Activated CD4-positive, alpha-beta memory T cell treated with anti-CD3 and anti-CD28 coated beads for 36 hours (primary cell): ENCODE data around the gene GRB7. TPM values are rescaled to one million over a fixed set of nuclear protein-coding genes. Genes with fewer than 3 reads are reported as not detected.

Experiments
- CTCF ChIA-PET: fragments of 350-600 bp; sonication (Branson Sonifier 250); formaldehyde crosslinking; loops from one replicate; lab custom pipeline; 2021; ENCODE audit warnings: antibody characterized with exemption, inconsistent platforms; lab: Charles Lee
- POLR2A ChIA-PET: fragments of 350-600 bp; sonication (Branson Sonifier 250); formaldehyde crosslinking; loops from one replicate; lab custom pipeline; 2021; ENCODE audit warnings: antibody characterized with exemption; lab: Charles Lee
- DNase-seq: peaks from one replicate; pipeline ENCODE4 v3.0.0-alpha.2; 2020
- H3K27ac Mint-ChIP-seq: one replicate; pipeline ENCODE4 v1.8.0; 2021; ENCODE audit warnings: mixed read lengths
- H3K27me3 Mint-ChIP-seq: one replicate; pipeline ENCODE4 v1.8.0; 2021; ENCODE audit warnings: mixed read lengths
- H3K36me3 Mint-ChIP-seq: one replicate; pipeline ENCODE4 v1.8.0; 2021; ENCODE audit warnings: mixed read lengths
- H3K4me1 Mint-ChIP-seq: one replicate; pipeline ENCODE4 v1.8.0; 2021; ENCODE audit warnings: low read depth, mixed read lengths
- H3K4me3 Mint-ChIP-seq: one replicate; pipeline ENCODE4 v1.8.0; 2021; ENCODE audit warnings: mild to moderate bottlenecking, mixed read lengths
- H3K9me3 Mint-ChIP-seq: one replicate; pipeline ENCODE4 v1.8.0; 2021; ENCODE audit warnings: mixed read lengths
- intact Hi-C: fragments of 100-400 bp; cut with micrococcal nuclease; formaldehyde crosslinking; loops from one replicate; pipeline ENCODE4 v1.15.1; 2023
- total RNA-seq, 2 experiments: library from RNA; stranded (reverse); gene quantifications; one replicate each; pipeline ENCODE4 v1.2.3, GENCODE V29; 2021

GRB7 gene
- total RNA-seq, 2 experiments from 2014 or later = 0.34 to 1.2 TPM

DNA sequence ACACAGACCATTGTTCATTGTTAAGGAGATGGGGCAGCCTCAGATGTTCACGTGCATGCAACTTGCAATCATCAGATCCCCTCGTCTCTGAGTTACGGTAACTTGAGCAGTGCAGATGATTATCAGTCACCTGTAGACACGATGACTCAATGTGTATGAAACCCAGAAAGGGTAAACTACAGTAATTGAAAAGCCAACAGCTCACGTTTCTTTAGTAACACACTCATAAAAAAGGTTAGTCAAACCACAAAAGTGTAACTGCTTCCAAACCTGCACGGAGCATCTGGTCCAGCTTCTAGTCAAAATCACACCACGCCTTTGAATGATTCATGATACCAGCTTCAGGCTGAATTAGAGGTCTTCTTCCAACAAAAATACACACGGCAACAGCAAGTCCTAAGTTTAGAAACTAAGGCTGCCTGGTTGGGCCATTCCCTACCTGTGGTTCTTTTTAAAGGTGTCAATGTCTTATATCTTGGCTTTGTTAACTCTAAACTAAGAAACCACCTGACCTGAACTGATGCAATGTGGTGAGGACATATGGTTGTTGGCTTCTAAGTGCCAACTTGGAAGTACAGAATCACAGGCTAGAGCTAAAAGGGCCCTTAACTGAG lies 32.3 kb downstream of the GRB7 start:
- ChIA-PET POLR2A (interaction anchor here (1.1 to 2.2 kb wide), 11 partner anchors 7 to 97 kb away, joined by 3 to 42 read pairs (median 7); partner anchors contain the start of gene IKZF3), CTCF (interaction anchor here (0.6 to 2.0 kb wide), 13 partner anchors 9 to 149 kb away, joined by 3 to 16 read pairs (median 5); partner anchors contain the start of genes IKZF3 and MIEN1)
- peaks cover 59% of the 10 kb centered on the region for H3K36me3 Mint-ChIP-seq
- H3K9me3 Mint-ChIP-seq = no peaks in the 10 kb centered on the region
- H3K4me3 Mint-ChIP-seq = no peak overlapping the region
- peak; percentile 82 for DNase-seq
- no peaks in the 10 kb centered on the region for H3K27me3 Mint-ChIP-seq
- H3K4me1 Mint-ChIP-seq = peaks cover 96% of the 10 kb centered on the region
- intact Hi-C loops = loop anchor here (1.0 to 5.0 kb wide), 7 partner anchors 8 to 327 kb away; partner anchors contain the start of genes LRRC3C, ORMDL3 and PSMD3
- peak overlapping the region; percentile 85 for H3K27ac Mint-ChIP-seq

DNA sequence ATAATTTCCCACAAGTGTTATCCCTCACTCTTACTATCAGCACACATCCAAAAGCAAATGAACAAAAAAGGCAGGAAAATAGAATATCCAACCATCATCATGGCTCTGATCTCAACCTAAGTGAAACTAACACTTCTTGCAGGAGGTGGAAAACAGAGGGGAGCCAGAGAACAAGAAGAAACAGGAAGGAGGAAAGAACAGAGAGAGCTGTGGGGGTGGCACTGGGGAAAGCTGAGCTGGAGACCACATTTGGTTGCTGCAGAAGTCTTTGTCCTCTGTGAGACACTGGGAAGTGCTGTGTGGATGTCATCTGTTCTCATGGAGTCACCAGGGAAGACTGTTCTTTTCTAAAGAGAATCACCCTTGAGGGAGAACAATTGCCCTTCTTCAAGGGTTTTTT lies 34.7 kb downstream of the GRB7 start:
- H3K9me3 Mint-ChIP-seq = no peaks in the 10 kb centered on the region
- H3K36me3 Mint-ChIP-seq = peaks cover 52% of the 10 kb centered on the region
- intact Hi-C loops = loop anchor here (5.0 kb wide), 3 partner anchors 155 to 325 kb away; partner anchors contain the start of genes LRRC3C, ORMDL3 and PSMD3
- CTCF ChIA-PET = interaction anchor here (0.9 to 1.0 kb wide), 2 partner anchors 14 to 19 kb away, joined by 3 read pairs; no protein-coding TSS in a partner anchor
- POLR2A ChIA-PET = interaction anchor here (0.9 to 1.2 kb wide), 4 partner anchors 14 to 19 kb away, joined by 3 to 4 read pairs (median 3); no protein-coding TSS in a partner anchor
- peaks cover 93% of the 10 kb centered on the region for H3K4me1 Mint-ChIP-seq
- no peak for DNase-seq
- H3K27me3 Mint-ChIP-seq = no peaks in the 10 kb centered on the region
- peak overlapping the region; percentile 80 for H3K27ac Mint-ChIP-seq
- peak overlapping the region; percentile 28 for H3K4me3 Mint-ChIP-seq

- CTCF ChIA-PET = interaction anchor here (0.9 kb wide), 1 partner anchor 15 kb away, joined by 3 read pairs; no protein-coding TSS in a partner anchor
- Mint-ChIP-seq H3K27me3 (no peaks in the 10 kb centered on the region), H3K9me3 (no peaks in the 10 kb centered on the region), H3K36me3 (peaks cover 48% of the 10 kb centered on the region), H3K4me3 (peak overlapping the region; percentile 18), H3K27ac (peak overlapping the region; percentile 80), H3K4me1 (peaks cover 95% of the 10 kb centered on the region)
- intact Hi-C loops = loop anchor here (5.0 kb wide), 3 partner anchors 154 to 324 kb away; partner anchors contain the start of genes LRRC3C, ORMDL3 and PSMD3
- no peak for DNase-seq
- POLR2A ChIA-PET = interaction anchor here (0.9 to 5.1 kb wide), 7 partner anchors 15 to 46 kb away, joined by 3 to 61 read pairs (median 6); no protein-coding TSS in a partner anchor
Observed at GRCh38 chr17:39772987-39773934, 35.5 kb downstream of the GRB7 start.

DNA sequence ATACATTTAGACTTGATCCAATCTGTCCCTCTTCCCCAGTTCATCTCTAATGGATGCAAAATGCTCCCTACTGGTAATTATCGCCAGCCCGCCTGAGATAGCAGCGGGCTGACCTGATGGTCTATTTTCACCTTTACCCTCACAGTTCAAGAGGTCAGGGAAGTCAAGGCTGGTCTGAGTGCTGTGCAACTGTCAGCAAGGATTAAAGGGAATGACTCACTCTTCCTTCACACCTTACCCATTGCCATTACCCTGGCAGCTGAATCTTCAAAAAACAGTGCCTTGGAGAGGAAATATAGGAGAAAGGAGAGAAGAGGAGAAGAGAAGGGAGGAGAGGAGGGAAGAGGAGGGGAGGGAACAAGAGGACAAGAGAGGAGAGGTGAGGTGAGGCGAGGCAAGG lies 36.3 kb downstream of the GRB7 start:
- H3K27ac Mint-ChIP-seq = peak overlapping the region; percentile 88
- no peaks in the 10 kb centered on the region for H3K27me3 Mint-ChIP-seq
- no peak for DNase-seq
- peaks cover 94% of the 10 kb centered on the region for H3K4me1 Mint-ChIP-seq
- intact Hi-C loops = loop anchor here (5.0 kb wide), 3 partner anchors 153 to 323 kb away; partner anchors contain the start of genes LRRC3C, ORMDL3 and PSMD3
- H3K9me3 Mint-ChIP-seq = no peaks in the 10 kb centered on the region
- CTCF ChIA-PET = no interaction called here
- POLR2A ChIA-PET = interaction anchor here (2.0 to 5.1 kb wide), 4 partner anchors 19 to 45 kb away, joined by 6 to 61 read pairs (median 18); no protein-coding TSS in a partner anchor
- peaks cover 43% of the 10 kb centered on the region for H3K36me3 Mint-ChIP-seq
- peak overlapping the region; percentile 52 for H3K4me3 Mint-ChIP-seq

- peak overlapping the region; percentile 88 for H3K27ac Mint-ChIP-seq
- H3K27me3 Mint-ChIP-seq = no peaks in the 10 kb centered on the region
- no peak for DNase-seq
- no peaks in the 10 kb centered on the region for H3K9me3 Mint-ChIP-seq
- H3K4me1 Mint-ChIP-seq = peaks cover 89% of the 10 kb centered on the region
- intact Hi-C loops = loop anchor here (1.0 to 5.0 kb wide), 2 partner anchors 92 to 373 kb away; partner anchors contain the start of gene FBXL20
- POLR2A ChIA-PET = interaction anchor here (1.1 to 5.1 kb wide), 8 partner anchors 13 to 90 kb away, joined by 5 to 61 read pairs (median 10); partner anchors contain the start of gene IKZF3
- CTCF ChIA-PET = interaction anchor here (0.7 to 3.7 kb wide), 5 partner anchors 10 to 90 kb away, joined by 3 to 14 read pairs (median 4); no protein-coding TSS in a partner anchor
- H3K4me3 Mint-ChIP-seq = peak overlapping the region; percentile 80
- peaks cover 41% of the 10 kb centered on the region for H3K36me3 Mint-ChIP-seq
Observed at GRCh38 chr17:39775031-39775430, 37.3 kb downstream of the GRB7 start.

GRCh38 chr17:39776252-39776651 lies 38.5 kb downstream of the GRB7 start:
- intact Hi-C loops = loop anchor here (2.0 to 5.0 kb wide), 2 partner anchors 37 to 374 kb away; partner anchors contain the start of gene FBXL20
- POLR2A ChIA-PET = interaction anchor here (0.9 to 5.1 kb wide), 10 partner anchors 17 to 788 kb away, joined by 3 to 61 read pairs (median 8); partner anchors contain the start of gene IKZF3
- no peaks in the 10 kb centered on the region for H3K27me3 Mint-ChIP-seq
- H3K9me3 Mint-ChIP-seq = no peaks in the 10 kb centered on the region
- H3K4me3 Mint-ChIP-seq = peak overlapping the region; percentile 80
- CTCF ChIA-PET = interaction anchor here (0.7 to 3.7 kb wide), 8 partner anchors 15 to 155 kb away, joined by 3 to 14 read pairs (median 6); partner anchors contain the start of gene MIEN1
- H3K36me3 Mint-ChIP-seq = peaks cover 38% of the 10 kb centered on the region
- H3K27ac Mint-ChIP-seq = peak overlapping the region; percentile 88
- peak; percentile 47 for DNase-seq
- H3K4me1 Mint-ChIP-seq = peaks cover 85% of the 10 kb centered on the region

DNA sequence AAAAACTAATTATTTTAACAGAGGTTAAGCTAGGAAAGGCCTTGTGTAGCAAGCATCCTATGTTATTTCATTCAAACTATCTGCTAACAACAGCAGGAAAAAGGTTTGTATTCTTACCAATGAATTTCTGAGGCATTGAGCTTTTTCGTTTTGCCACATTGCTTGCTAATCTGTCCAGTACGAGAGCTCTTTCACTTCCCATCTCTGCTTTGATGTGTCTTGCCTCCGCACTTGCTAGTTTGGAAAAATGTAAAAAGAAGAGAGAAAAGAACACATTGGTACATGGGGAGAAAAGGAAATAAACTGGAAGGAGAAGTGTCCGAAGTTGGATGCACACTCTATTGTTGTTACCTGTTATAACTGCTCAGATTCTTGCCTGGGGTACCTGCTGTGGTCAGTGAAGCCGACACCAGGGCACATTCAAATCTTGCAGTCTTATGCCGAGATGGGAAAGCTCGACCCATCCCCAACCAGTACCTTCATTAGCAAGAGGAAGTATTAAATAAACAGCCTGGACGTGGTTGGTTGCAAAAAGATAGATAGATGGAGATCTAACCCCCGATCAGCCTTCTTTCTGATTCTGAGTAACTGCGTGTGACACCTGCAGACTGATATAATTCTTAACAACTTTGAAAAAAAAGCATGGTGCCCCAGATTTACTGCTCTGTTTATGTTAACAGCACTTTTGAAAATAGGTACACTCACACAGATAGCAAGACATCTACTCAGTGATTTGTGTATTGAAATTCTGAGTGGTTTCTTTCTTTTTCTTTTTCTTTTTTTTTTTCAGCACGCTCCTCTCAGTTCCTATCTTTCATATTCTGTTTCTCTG lies 40.0 kb downstream of the GRB7 start:
- peak overlapping the region; percentile 80 for H3K4me3 Mint-ChIP-seq
- H3K4me1 Mint-ChIP-seq = peaks cover 84% of the 10 kb centered on the region
- no peak for DNase-seq
- POLR2A ChIA-PET = interaction anchor here (0.6 to 5.1 kb wide), 14 partner anchors 8 to 786 kb away, joined by 3 to 61 read pairs (median 4); partner anchors contain the start of gene IKZF3
- H3K27ac Mint-ChIP-seq = peak overlapping the region; percentile 88
- intact Hi-C loops = loop anchor here (1.0 to 5.0 kb wide), 4 partner anchors 7 to 375 kb away; partner anchors contain the start of gene FBXL20
- H3K9me3 Mint-ChIP-seq = no peaks in the 10 kb centered on the region
- no peaks in the 10 kb centered on the region for H3K27me3 Mint-ChIP-seq
- peaks cover 36% of the 10 kb centered on the region for H3K36me3 Mint-ChIP-seq
- CTCF ChIA-PET = interaction anchor here (0.7 to 3.7 kb wide), 9 partner anchors 11 to 157 kb away, joined by 3 to 14 read pairs (median 5); no protein-coding TSS in a partner anchor

DNA sequence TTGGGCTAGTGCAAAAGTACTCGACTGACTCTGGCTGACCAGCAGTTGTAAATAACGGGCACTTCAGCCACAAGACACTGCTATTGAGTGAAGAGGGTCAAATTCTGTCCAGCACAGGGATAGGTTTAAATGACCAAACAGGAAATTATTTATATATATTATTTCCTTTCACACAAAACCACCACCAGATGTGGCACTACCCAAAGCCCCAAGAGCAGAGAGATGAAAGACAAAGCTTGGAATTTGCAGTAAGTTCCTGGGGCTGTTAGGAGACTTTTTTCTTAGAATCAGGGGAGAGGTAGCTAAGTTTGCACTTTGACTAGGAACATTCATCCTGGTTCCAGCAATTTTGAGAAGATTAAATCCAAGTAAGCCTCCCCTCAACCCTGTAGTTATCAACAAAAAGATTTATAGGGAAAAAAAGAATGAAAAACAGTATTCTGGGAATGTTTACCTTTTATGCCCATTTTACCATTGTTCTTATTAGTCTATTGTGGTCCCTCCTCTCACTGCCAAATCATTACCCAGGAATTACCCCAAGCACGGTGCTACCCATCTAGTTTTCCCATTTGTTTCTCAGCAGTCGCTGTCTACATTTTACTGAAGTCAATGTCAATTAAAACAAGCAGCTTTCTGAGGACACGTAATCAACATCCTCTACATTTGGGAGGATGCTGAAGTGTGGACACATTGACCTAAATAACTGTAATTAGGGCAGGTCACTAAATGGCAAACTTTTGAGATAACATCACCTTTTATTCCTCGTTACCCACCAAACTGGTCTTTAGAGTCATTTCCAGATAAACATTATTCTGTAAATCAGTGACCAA lies 43.5 kb downstream of the GRB7 start:
- intact Hi-C loops = no loop called here
- Mint-ChIP-seq H3K27ac (peak overlapping the region; percentile 78), H3K27me3 (no peaks in the 10 kb centered on the region), H3K36me3 (peaks cover 34% of the 10 kb centered on the region), H3K4me1 (peaks cover 78% of the 10 kb centered on the region), H3K4me3 (no peak overlapping the region), H3K9me3 (no peaks in the 10 kb centered on the region)
- ChIA-PET CTCF (interaction anchor here (0.9 to 1.5 kb wide), 6 partner anchors 10 to 199 kb away, joined by 3 to 5 read pairs (median 4); partner anchors contain the start of gene PSMD3), POLR2A (interaction anchor here (1.6 to 1.9 kb wide), 2 partner anchors 19 to 26 kb away, joined by 5 to 7 read pairs; no protein-coding TSS in a partner anchor)
- no peak for DNase-seq

- peaks cover 31% of the 10 kb centered on the region for H3K36me3 Mint-ChIP-seq
- DNase-seq = no peak
- intact Hi-C loops = no loop called here
- CTCF ChIA-PET = interaction anchor here (0.9 to 1.4 kb wide), 2 partner anchors 11 to 53 kb away, joined by 3 to 4 read pairs; no protein-coding TSS in a partner anchor
- POLR2A ChIA-PET = interaction anchor here (1.9 kb wide), 1 partner anchor 20 kb away, joined by 7 read pairs; no protein-coding TSS in a partner anchor
- H3K4me1 Mint-ChIP-seq = peaks cover 74% of the 10 kb centered on the region
- no peaks in the 10 kb centered on the region for H3K9me3 Mint-ChIP-seq
- peak overlapping the region; percentile 78 for H3K27ac Mint-ChIP-seq
- H3K4me3 Mint-ChIP-seq = no peak overlapping the region
- no peaks in the 10 kb centered on the region for H3K27me3 Mint-ChIP-seq
Observed at GRCh38 chr17:39781861-39782213, 44.1 kb downstream of the GRB7 start.
